Mammary epithelial cell (primary cell): ENCODE results near the gene GFRA4.

Experiments used
- EZH2 ChIP-seq: IDR thresholded peaks from 2 replicates; pipeline ENCODE4 v1.6.1; 2012; ENCODE audit warnings: low read length, inconsistent platforms, borderline replicate concordance
- TF ChIP-seq, protein P1 (sequence below), 2 donors: IDR thresholded peaks in 1 of 2; conservative IDR thresholded peaks in 1 of 2; 2 replicates each; pipeline ENCODE4 v1.5.1; 2011 to 2012; ENCODE audit warnings: inconsistent platforms in 2 of 2, low read length in 2 of 2, mild to moderate bottlenecking in 2 of 2, control low read depth in 1 of 2, low read depth in 1 of 2; ENCODE audit not compliant: insufficient read depth in 1 of 2; ENCODE audit errors: extremely low read depth in 1 of 2

DNA sequence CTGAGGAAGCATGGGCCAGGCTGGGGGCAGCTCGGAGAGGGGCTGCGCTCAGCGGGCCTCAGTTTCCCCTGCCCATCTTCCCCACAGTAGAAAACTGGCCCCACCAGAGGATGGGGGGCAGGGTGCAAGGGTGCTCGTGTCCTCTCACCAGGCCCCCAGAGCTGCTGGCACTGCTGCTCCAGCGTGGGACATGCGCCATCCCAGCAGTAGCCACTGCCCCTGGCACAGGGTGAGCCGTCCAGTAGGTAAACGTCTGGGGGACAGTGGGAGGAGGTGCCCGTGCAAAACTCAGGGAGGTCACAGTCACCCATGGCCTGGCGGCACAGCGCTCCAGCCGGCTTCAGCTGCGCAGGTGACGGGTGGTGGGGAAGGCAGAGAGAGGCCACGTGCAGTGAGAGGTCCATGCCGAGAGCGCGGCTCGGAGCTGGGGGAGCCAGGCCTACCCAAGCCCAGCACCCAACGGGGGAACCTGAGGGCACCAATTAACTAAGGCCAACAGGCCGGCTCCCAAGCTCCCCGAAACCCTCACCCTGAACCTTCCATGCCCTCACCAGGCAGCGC lies 8.9 kb upstream of the GFRA4 start:
- TF ChIP-seq, protein P1, sequence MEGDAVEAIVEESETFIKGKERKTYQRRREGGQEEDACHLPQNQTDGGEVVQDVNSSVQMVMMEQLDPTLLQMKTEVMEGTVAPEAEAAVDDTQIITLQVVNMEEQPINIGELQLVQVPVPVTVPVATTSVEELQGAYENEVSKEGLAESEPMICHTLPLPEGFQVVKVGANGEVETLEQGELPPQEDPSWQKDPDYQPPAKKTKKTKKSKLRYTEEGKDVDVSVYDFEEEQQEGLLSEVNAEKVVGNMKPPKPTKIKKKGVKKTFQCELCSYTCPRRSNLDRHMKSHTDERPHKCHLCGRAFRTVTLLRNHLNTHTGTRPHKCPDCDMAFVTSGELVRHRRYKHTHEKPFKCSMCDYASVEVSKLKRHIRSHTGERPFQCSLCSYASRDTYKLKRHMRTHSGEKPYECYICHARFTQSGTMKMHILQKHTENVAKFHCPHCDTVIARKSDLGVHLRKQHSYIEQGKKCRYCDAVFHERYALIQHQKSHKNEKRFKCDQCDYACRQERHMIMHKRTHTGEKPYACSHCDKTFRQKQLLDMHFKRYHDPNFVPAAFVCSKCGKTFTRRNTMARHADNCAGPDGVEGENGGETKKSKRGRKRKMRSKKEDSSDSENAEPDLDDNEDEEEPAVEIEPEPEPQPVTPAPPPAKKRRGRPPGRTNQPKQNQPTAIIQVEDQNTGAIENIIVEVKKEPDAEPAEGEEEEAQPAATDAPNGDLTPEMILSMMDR (conservative IDR thresholded peaks at IDR 0.05 in 1 of 2, IDR thresholded peaks at IDR 0.05 in 1 of 2; ENCODE audit: extremely low read depth in 1 of 2, insufficient read depth in 1 of 2, low read depth in 1 of 2, low read length in 2 of 2), result no peak
- TF ChIP-seq EZH2, result no peak
